ENCODE measurements around the gene ZPBP. TPM values are rescaled to one million over a fixed set of nuclear protein-coding genes. Genes with fewer than 3 reads are reported as not detected.
"Not testable (repeated sequence)": the region's sequence is repeated elsewhere in the genome, so short reads cannot be mapped to it uniquely, and the experiment has no call there.

Gene ZPBP
- polyA plus RNA-seq, 3 donors, result not detected

- no peaks in the 10 kb centered on the region for H3K9me3 Mint-ChIP-seq
- WGBS (ENCODE audit: insufficient coverage), result 0% methylated on average over 1 of the region's 1 CpG
Measured at GRCh38 chr7:50056131-50056530, 36.9 kb downstream of the ZPBP start.

GRCh38 chr7:50047716-50048115 lies 45.3 kb downstream of the ZPBP start:
- no peak overlapping the region for H3K27ac Mint-ChIP-seq

More at GRCh38 chr7:50056131-50056530, 36.9 kb downstream of the ZPBP start:
- no peak overlapping the region for H3K4me2 ChIP-seq (replicated peaks; ENCODE audit: extremely low read depth, low read length, poor library complexity, severe bottlenecking)
- peaks cover 0 to 3% of the 10 kb centered on the region in 2 donors for H3K27me3 ChIP-seq (ENCODE audit: control insufficient read depth in 2 of 2, insufficient read depth in 2 of 2, low read length in 2 of 2)
- no peaks in the 10 kb centered on the region for H3K79me2 ChIP-seq (ENCODE audit: insufficient read depth, low read length)
- H3K4me1 ChIP-seq (ENCODE audit: control insufficient read depth in 1 of 2, insufficient read depth in 2 of 2, low read length in 2 of 2), result no peaks in the 10 kb centered on the region
- no peaks in the 10 kb centered on the region for H3K4me1 Mint-ChIP-seq
- peaks cover 11 to 14% (median 12%) of the 10 kb centered on the region in 3 donors for H3K27me3 Mint-ChIP-seq (ENCODE audit: low read depth in 3 of 3)
- no peaks in the 10 kb centered on the region for H3K36me3 Mint-ChIP-seq
- H3K9me3 ChIP-seq (replicated peaks in 1 of 2; ENCODE audit: control insufficient read depth in 1 of 2, insufficient read depth in 1 of 2, low read length in 2 of 2), result no peaks in the 10 kb centered on the region
- no peaks in the 10 kb centered on the region for H3K36me3 ChIP-seq (replicated peaks in 1 of 2; ENCODE audit: control insufficient read depth in 1 of 2, insufficient read depth in 2 of 2, low read length in 2 of 2)
- no peak overlapping the region for H3K4me3 ChIP-seq (replicated peaks in 1 of 3; ENCODE audit: low read depth in 2 of 3, low read length in 3 of 3)
- no peaks in the 10 kb centered on the region for H4K20me1 ChIP-seq (ENCODE audit: insufficient read depth, low read length)
- no peak overlapping the region for H3K9ac ChIP-seq (ENCODE audit: insufficient read depth, low read length, poor library complexity, severe bottlenecking)
- no peak overlapping the region for H3K27ac Mint-ChIP-seq
- no peak overlapping the region for H3K4me3 Mint-ChIP-seq
- intact Hi-C loops (cut with micrococcal nuclease), result no loop called here
- no peak overlapping the region for H3K27ac ChIP-seq (ENCODE audit: low read depth in 1 of 2, low read length in 2 of 2)
- H2AFZ ChIP-seq (ENCODE audit: insufficient read depth, low read depth, low read length, poor library complexity, severe bottlenecking), result no peak overlapping the region
- DNase-seq, result no peak
- TF ChIP-seq, protein P1, sequence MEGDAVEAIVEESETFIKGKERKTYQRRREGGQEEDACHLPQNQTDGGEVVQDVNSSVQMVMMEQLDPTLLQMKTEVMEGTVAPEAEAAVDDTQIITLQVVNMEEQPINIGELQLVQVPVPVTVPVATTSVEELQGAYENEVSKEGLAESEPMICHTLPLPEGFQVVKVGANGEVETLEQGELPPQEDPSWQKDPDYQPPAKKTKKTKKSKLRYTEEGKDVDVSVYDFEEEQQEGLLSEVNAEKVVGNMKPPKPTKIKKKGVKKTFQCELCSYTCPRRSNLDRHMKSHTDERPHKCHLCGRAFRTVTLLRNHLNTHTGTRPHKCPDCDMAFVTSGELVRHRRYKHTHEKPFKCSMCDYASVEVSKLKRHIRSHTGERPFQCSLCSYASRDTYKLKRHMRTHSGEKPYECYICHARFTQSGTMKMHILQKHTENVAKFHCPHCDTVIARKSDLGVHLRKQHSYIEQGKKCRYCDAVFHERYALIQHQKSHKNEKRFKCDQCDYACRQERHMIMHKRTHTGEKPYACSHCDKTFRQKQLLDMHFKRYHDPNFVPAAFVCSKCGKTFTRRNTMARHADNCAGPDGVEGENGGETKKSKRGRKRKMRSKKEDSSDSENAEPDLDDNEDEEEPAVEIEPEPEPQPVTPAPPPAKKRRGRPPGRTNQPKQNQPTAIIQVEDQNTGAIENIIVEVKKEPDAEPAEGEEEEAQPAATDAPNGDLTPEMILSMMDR (IDR thresholded peaks at IDR 0.05), result no peak

DNA sequence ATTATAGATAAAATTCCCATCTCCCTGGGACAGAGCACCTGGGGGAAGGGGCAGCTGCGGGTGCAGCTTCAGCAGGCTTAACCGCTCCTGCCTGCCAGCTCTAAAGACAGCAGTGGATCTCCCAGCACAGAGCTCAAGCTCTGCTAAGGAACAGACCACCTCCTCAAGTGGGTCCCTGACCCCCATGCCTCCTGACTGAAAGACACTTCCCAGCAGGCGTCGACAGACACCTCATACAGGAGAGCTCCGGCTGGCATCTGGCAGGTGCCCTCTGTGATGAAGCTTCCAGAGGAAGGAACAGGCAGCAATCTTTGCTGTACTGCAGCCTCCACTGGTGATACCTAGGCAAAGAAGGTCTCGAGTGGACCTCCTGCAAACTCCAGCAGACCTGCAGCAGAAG lies 51.9 kb downstream of the ZPBP start:
- H3K4me3 Mint-ChIP-seq; H2AFZ ChIP-seq (ENCODE audit: insufficient read depth, low read depth, low read length, poor library complexity, severe bottlenecking); H3K9ac ChIP-seq (ENCODE audit: insufficient read depth, low read length, poor library complexity, severe bottlenecking); H3K27me3 ChIP-seq (ENCODE audit: control insufficient read depth in 2 of 2, insufficient read depth in 2 of 2, low read length in 2 of 2); DNase-seq; H4K20me1 ChIP-seq (ENCODE audit: insufficient read depth, low read length); H3K4me1 Mint-ChIP-seq; H3K4me3 ChIP-seq (replicated peaks in 1 of 3; ENCODE audit: low read depth in 2 of 3, low read length in 3 of 3); H3K27me3 Mint-ChIP-seq (ENCODE audit: low read depth in 3 of 3); H3K9me3 ChIP-seq (replicated peaks in 1 of 2; ENCODE audit: control insufficient read depth in 1 of 2, insufficient read depth in 1 of 2, low read length in 2 of 2); H3K4me2 ChIP-seq (replicated peaks; ENCODE audit: extremely low read depth, low read length, poor library complexity, severe bottlenecking); H3K36me3 ChIP-seq (replicated peaks in 1 of 2; ENCODE audit: control insufficient read depth in 1 of 2, insufficient read depth in 2 of 2, low read length in 2 of 2); intact Hi-C loops (cut with micrococcal nuclease); H3K27ac Mint-ChIP-seq; H3K79me2 ChIP-seq (ENCODE audit: insufficient read depth, low read length); H3K27ac ChIP-seq (ENCODE audit: low read depth in 1 of 2, low read length in 2 of 2); H3K4me1 ChIP-seq (ENCODE audit: control insufficient read depth in 1 of 2, insufficient read depth in 2 of 2, low read length in 2 of 2); H3K36me3 Mint-ChIP-seq: not testable (repeated sequence)
- 94% methylated on average over 4 of the region's 6 CpGs for WGBS (ENCODE audit: insufficient coverage)
- H3K9me3 Mint-ChIP-seq, result peaks cover 0 to 11% (median 1%) of the 10 kb centered on the region in 7 donors

More at GRCh38 chr7:50047716-50048115, 45.3 kb downstream of the ZPBP start:
- intact Hi-C loops (cut with micrococcal nuclease), result no loop called here
- Histone ChIP-seq H3K36me3 (replicated peaks in 1 of 2; ENCODE audit: control insufficient read depth in 1 of 2, insufficient read depth in 2 of 2, low read length in 2 of 2) (no peaks in the 10 kb centered on the region), H4K20me1 (ENCODE audit: insufficient read depth, low read length) (no peaks in the 10 kb centered on the region), H3K9ac (ENCODE audit: insufficient read depth, low read length, poor library complexity, severe bottlenecking) (no peak overlapping the region), H2AFZ (ENCODE audit: insufficient read depth, low read depth, low read length, poor library complexity, severe bottlenecking) (no peak overlapping the region), H3K4me2 (replicated peaks; ENCODE audit: extremely low read depth, low read length, poor library complexity, severe bottlenecking) (no peak overlapping the region), H3K9me3 (replicated peaks in 1 of 2; ENCODE audit: control insufficient read depth in 1 of 2, insufficient read depth in 1 of 2, low read length in 2 of 2) (no peaks in the 10 kb centered on the region), H3K79me2 (ENCODE audit: insufficient read depth, low read length) (no peaks in the 10 kb centered on the region), H3K4me3 (replicated peaks in 1 of 3; ENCODE audit: low read depth in 2 of 3, low read length in 3 of 3) (no peak overlapping the region), H3K27ac (ENCODE audit: low read depth in 1 of 2, low read length in 2 of 2) (no peak overlapping the region), H3K4me1 (ENCODE audit: control insufficient read depth in 1 of 2, insufficient read depth in 2 of 2, low read length in 2 of 2) (no peaks in the 10 kb centered on the region), H3K27me3 (ENCODE audit: control insufficient read depth in 2 of 2, insufficient read depth in 2 of 2, low read length in 2 of 2) (no peaks in the 10 kb centered on the region)
- Mint-ChIP-seq H3K9me3 (peaks cover 0 to 13% (median 3%) of the 10 kb centered on the region in 7 donors), H3K4me3 (no peak overlapping the region), H3K36me3 (no peaks in the 10 kb centered on the region), H3K4me1 (no peaks in the 10 kb centered on the region), H3K27me3 (ENCODE audit: low read depth in 3 of 3) (peaks cover 0 to 6% (median 4%) of the 10 kb centered on the region in 3 donors)
- 100% methylated on average over 1 of the region's 5 CpGs for WGBS (ENCODE audit: insufficient coverage)
- TF ChIP-seq, protein P1 (IDR thresholded peaks at IDR 0.05), result no peak
- no peak for DNase-seq
